ENCODE measurements around the gene DCAF10. TPM values are rescaled to one million over a fixed set of nuclear protein-coding genes. Genes with fewer than 3 reads are reported as not detected.

Gene DCAF10
- total RNA-seq, 1 experiment from 2014 or later = 5.7 TPM

DNA sequence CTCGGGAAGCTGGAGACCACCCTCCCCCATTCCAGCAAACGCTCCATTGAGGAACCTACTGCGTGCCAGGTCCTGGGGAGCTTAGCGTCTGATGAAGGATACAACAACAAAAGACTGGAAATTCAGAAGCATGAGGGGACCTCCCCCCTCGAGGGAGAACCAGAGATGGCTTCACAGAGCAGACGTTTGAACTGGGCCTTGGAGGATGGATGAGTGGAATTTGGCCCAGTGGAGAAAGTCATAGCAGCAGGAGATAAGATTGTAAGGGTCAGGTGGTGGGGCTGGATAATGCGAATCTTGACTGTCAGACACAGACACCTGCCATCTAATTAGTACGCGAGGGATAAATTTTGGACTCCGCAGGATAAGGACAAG lies 104.5 kb downstream of the DCAF10 start:
- no TSS peak for BruUV-seq (replicated peaks)
- Mint-ChIP-seq H3K36me3 (ENCODE audit: insufficient read depth, unreplicated experiment) (no peaks in the 10 kb centered on the region), H3K4me3 (ENCODE audit: low read depth, unreplicated experiment) (no peak overlapping the region), H3K4me1 (ENCODE audit: low read depth, unreplicated experiment) (no peaks in the 10 kb centered on the region), H3K27me3 (ENCODE audit: unreplicated experiment) (no peaks in the 10 kb centered on the region), H3K27ac (ENCODE audit: unreplicated experiment) (no peak overlapping the region), H3K9me3 (ENCODE audit: low read depth, unreplicated experiment) (no peaks in the 10 kb centered on the region)
- CTCF ChIA-PET = no interaction called here
- no peak for DNase-seq
- intact Hi-C loops (cut with micrococcal nuclease; ENCODE audit: unreplicated experiment) = no loop called here
- TF ChIP-seq, protein P1, sequence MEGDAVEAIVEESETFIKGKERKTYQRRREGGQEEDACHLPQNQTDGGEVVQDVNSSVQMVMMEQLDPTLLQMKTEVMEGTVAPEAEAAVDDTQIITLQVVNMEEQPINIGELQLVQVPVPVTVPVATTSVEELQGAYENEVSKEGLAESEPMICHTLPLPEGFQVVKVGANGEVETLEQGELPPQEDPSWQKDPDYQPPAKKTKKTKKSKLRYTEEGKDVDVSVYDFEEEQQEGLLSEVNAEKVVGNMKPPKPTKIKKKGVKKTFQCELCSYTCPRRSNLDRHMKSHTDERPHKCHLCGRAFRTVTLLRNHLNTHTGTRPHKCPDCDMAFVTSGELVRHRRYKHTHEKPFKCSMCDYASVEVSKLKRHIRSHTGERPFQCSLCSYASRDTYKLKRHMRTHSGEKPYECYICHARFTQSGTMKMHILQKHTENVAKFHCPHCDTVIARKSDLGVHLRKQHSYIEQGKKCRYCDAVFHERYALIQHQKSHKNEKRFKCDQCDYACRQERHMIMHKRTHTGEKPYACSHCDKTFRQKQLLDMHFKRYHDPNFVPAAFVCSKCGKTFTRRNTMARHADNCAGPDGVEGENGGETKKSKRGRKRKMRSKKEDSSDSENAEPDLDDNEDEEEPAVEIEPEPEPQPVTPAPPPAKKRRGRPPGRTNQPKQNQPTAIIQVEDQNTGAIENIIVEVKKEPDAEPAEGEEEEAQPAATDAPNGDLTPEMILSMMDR (IDR thresholded peaks at IDR 0.05; ENCODE audit: unreplicated experiment) = no peak

DNA sequence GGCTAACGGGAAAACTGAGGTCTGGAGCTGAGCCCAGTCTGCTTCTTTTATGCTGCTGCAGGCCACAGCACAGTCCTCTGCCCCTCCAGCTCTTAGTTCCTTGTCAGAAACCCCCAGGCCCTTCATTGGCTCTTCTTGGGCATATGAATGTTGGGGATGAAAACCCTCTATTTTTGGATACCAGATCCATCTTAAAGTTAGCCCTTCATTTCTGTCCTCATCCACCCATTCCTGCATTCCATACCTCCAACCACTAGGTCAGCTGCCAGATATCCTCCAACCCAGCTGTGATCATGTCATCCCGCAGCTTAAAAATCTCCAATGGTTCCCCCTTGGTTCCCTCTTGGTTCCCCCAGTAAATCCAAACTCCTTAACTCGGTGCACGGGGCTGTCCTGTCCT lies 105.2 kb downstream of the DCAF10 start:
- no peaks in the 10 kb centered on the region for H3K27me3 Mint-ChIP-seq (ENCODE audit: unreplicated experiment)
- intact Hi-C loops (cut with micrococcal nuclease; ENCODE audit: unreplicated experiment) = no loop called here
- H3K4me3 Mint-ChIP-seq (ENCODE audit: low read depth, unreplicated experiment) = no peak overlapping the region
- no peak for DNase-seq
- TF ChIP-seq, protein P1 (IDR thresholded peaks at IDR 0.05; ENCODE audit: unreplicated experiment) = no peak
- CTCF ChIA-PET = no interaction called here
- no peaks in the 10 kb centered on the region for H3K9me3 Mint-ChIP-seq (ENCODE audit: low read depth, unreplicated experiment)
- H3K4me1 Mint-ChIP-seq (ENCODE audit: low read depth, unreplicated experiment) = no peaks in the 10 kb centered on the region
- H3K36me3 Mint-ChIP-seq (ENCODE audit: insufficient read depth, unreplicated experiment) = no peaks in the 10 kb centered on the region
- H3K27ac Mint-ChIP-seq (ENCODE audit: unreplicated experiment) = no peak overlapping the region
- no TSS peak for BruUV-seq (replicated peaks)

DNA sequence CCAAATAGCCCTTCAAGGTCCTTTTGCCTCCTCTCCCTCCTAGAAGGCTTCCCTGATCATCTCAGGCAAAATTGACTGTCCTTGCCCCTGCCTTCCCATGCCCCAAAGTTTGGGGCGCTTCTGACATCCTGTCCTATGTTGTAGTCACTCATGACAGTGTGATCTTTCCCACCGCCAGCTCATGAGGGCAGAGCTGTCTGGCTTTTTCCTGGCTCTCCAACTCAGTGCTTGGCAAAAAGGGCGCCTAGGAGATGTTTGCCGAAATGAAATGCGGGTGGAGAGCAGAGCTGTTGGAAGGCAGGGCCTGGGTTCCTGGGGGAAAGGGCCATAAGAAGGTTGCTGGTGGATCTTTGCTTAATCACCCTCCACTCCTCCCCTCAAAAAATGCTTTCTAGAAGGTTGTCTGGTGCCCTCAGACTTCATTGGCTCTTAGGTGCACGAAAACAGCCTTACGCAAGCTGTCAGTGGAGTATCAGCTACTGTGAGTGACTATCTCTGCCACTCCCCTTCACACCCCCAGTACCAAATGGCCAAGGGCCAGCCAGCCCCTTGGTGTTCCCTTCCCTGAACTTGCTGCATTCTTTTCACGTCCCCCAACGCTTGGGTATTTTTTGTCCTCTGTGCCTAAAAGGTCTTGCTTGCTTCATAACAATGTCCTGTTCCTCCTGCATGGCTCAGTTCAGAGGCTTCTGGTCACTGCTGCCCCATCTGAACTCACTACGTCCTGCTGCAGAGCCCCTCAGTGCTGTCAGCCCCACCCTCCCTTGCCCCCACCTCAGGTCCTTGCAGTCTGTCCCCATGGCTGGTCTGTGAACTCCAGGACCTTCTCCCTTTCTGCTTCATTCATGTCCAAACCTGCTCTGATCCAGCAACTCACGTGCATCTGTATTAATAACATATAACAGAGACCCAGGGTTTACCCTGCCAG lies 106.0 kb downstream of the DCAF10 start:
- Mint-ChIP-seq H3K27ac (ENCODE audit: unreplicated experiment) (no peak overlapping the region), H3K4me3 (ENCODE audit: low read depth, unreplicated experiment) (no peak overlapping the region), H3K9me3 (ENCODE audit: low read depth, unreplicated experiment) (no peaks in the 10 kb centered on the region), H3K36me3 (ENCODE audit: insufficient read depth, unreplicated experiment) (no peaks in the 10 kb centered on the region), H3K27me3 (ENCODE audit: unreplicated experiment) (no peaks in the 10 kb centered on the region), H3K4me1 (ENCODE audit: low read depth, unreplicated experiment) (no peaks in the 10 kb centered on the region)
- TF ChIP-seq, protein P1 (IDR thresholded peaks at IDR 0.05; ENCODE audit: unreplicated experiment) = no peak
- CTCF ChIA-PET = no interaction called here
- intact Hi-C loops (cut with micrococcal nuclease; ENCODE audit: unreplicated experiment) = no loop called here
- DNase-seq = no peak
- no TSS peak for BruUV-seq (replicated peaks)

GRCh38 chr9:37908283-37908682 lies 107.7 kb downstream of the DCAF10 start:
- H3K4me1 Mint-ChIP-seq (ENCODE audit: low read depth, unreplicated experiment) = no peaks in the 10 kb centered on the region
- CTCF ChIA-PET = no interaction called here
- H3K27ac Mint-ChIP-seq (ENCODE audit: unreplicated experiment) = no peak overlapping the region
- no peak for DNase-seq
- no peaks in the 10 kb centered on the region for H3K27me3 Mint-ChIP-seq (ENCODE audit: unreplicated experiment)
- no TSS peak for BruUV-seq (replicated peaks)
- TF ChIP-seq, protein P1 (IDR thresholded peaks at IDR 0.05; ENCODE audit: unreplicated experiment) = no peak
- no peak overlapping the region for H3K4me3 Mint-ChIP-seq (ENCODE audit: low read depth, unreplicated experiment)
- intact Hi-C loops (cut with micrococcal nuclease; ENCODE audit: unreplicated experiment) = no loop called here
- H3K36me3 Mint-ChIP-seq (ENCODE audit: insufficient read depth, unreplicated experiment) = no peaks in the 10 kb centered on the region
- no peaks in the 10 kb centered on the region for H3K9me3 Mint-ChIP-seq (ENCODE audit: low read depth, unreplicated experiment)
